OCI-LY7 (cell line): Measurements from ENCODE around the gene ASB7. TPM values are rescaled to one million over a fixed set of nuclear protein-coding genes. Genes with fewer than 3 reads are reported as not detected.

Experiments used
- BruUV-seq: library from RNA; stranded (reverse); fragments of 400-500 nt; replicated peaks from 2 replicates; lab custom pipeline; 2021; lab: Mats Ljungman, UMichigan
- CTCF ChIA-PET: fragments of 300-600 bp; sonication (Branson Sonifier 250); formaldehyde crosslinking; loops from one replicate; lab custom pipeline; 2022; ENCODE audit warnings: antibody characterized with exemption; ENCODE audit not compliant: unreplicated experiment; lab: Charles Lee
- POLR2A ChIA-PET: fragments of 300-600 bp; sonication (Branson Sonifier 250); formaldehyde crosslinking; loops from one replicate; lab custom pipeline; 2022; ENCODE audit warnings: antibody characterized with exemption; lab: Charles Lee
- DNase-seq: peaks from one replicate; pipeline ENCODE4 v3.0.0-alpha.2; 2015; ENCODE audit warnings: low spot score
- H2AFZ ChIP-seq: fragments of 200-600 bp; sonication (generic), shearing (Covaris generic); 2 replicates; pipeline ENCODE4 v1.6.1; 2014; ENCODE audit warnings: mild to moderate bottlenecking, antibody characterized with exemption, low read length, moderate library complexity
- H3K27ac ChIP-seq: fragments of 200-600 bp; sonication (generic); 2 replicates; pipeline ENCODE4 v1.5.1; 2014; ENCODE audit warnings: mixed run types, low read depth, mild to moderate bottlenecking, moderate library complexity, low read length, inconsistent platforms; ENCODE audit not compliant: poor library complexity, severe bottlenecking
- H3K36me3 ChIP-seq: fragments of 200-600 bp; sonication (generic); 2 replicates; pipeline ENCODE4 v1.6.1; 2014; ENCODE audit warnings: mild to moderate bottlenecking, antibody characterized with exemption, low read length, moderate library complexity, mixed read lengths; ENCODE audit not compliant: insufficient read depth
- H3K4me1 ChIP-seq: fragments of 200-600 bp; sonication (generic); 2 replicates; pipeline ENCODE4 v1.5.1; 2014; ENCODE audit warnings: mild to moderate bottlenecking, low read length; ENCODE audit not compliant: insufficient read depth, poor library complexity, severe bottlenecking
- H3K4me2 ChIP-seq: fragments of 200-600 bp; sonication (generic); 2 replicates; pipeline ENCODE4 v1.6.1; 2014; ENCODE audit warnings: mild to moderate bottlenecking, low read length
- H3K4me3 ChIP-seq: fragments of 200-600 bp; sonication (generic); 2 replicates; pipeline ENCODE4 v1.5.1; 2014; ENCODE audit warnings: mild to moderate bottlenecking, low read depth, low read length; ENCODE audit not compliant: poor library complexity, severe bottlenecking
- H3K79me2 ChIP-seq: fragments of 200-600 bp; sonication (generic); 2 replicates; pipeline ENCODE4 v1.6.1; 2016; ENCODE audit warnings: low read depth, mild to moderate bottlenecking, low read length, moderate library complexity, mixed read lengths; ENCODE audit not compliant: insufficient read depth
- H3K9me2 ChIP-seq: fragments of 200-600 bp; sonication (generic); 2 replicates; pipeline ENCODE4 v1.6.1; 2016; ENCODE audit warnings: mild to moderate bottlenecking, low read length, mixed read lengths; ENCODE audit not compliant: insufficient read depth
- H3K9me3 ChIP-seq: fragments of 200-600 bp; sonication (generic); 2 replicates; pipeline ENCODE4 v1.6.1; 2014; ENCODE audit warnings: mild to moderate bottlenecking, mixed run types, low read length, mixed read lengths
- H4K20me1 ChIP-seq: fragments of 200-600 bp; sonication (generic); 2 replicates; pipeline ENCODE4 v1.6.1; 2014; ENCODE audit warnings: mild to moderate bottlenecking, antibody characterized with exemption, low read length, moderate library complexity, mixed read lengths; ENCODE audit not compliant: insufficient read depth
- CTCF ChIP-seq: fragments of 200-600 bp; sonication (generic); conservative IDR thresholded peaks from 2 replicates; pipeline ENCODE4 v1.5.1; 2014; ENCODE audit warnings: mild to moderate bottlenecking, antibody characterized with exemption, low read length, moderate library complexity, mixed read lengths
- EZH2phosphoT487 ChIP-seq: fragments of 200-600 bp; sonication (generic); IDR thresholded peaks from 2 replicates; pipeline ENCODE4 v1.6.1; 2018; ENCODE audit warnings: low read depth, borderline replicate concordance, mild to moderate bottlenecking, mixed run types, antibody characterized with exemption, low read length, moderate library complexity, mixed read lengths
- intact Hi-C: fragments of 100-400 bp; cut with micrococcal nuclease; formaldehyde crosslinking; loops from one replicate; pipeline ENCODE4 v1.10.0; 2022; ENCODE audit not compliant: unreplicated experiment
- total RNA-seq, 2 experiments: library from RNA; depleted of rRNA in 1 of 2; stranded (reverse); fragments of >200 nt in 1 of 2; shearing (Covaris generic) in 1 of 2; gene quantifications; 2 replicates each; pipeline ENCODE4 v1.2.3, GENCODE V29; 2014 to 2022

ASB7 gene
- total RNA-seq, 2 experiments from 2014 or later, result 10.9 to 15.2 TPM

GRCh38 chr15:100689131-100689899 is 86.9 kb downstream of the ASB7 start:
- H4K20me1 ChIP-seq, result no peaks in the 10 kb centered on the region
- DNase-seq, result no peak
- no peaks in the 10 kb centered on the region for H3K4me1 ChIP-seq
- no peak overlapping the region for H3K4me2 ChIP-seq
- BruUV-seq, result no TSS peak
- TF ChIP-seq EZH2phosphoT487 (no peak), CTCF (no peak)
- H3K9me3 ChIP-seq, result no peaks in the 10 kb centered on the region
- H3K4me3 ChIP-seq, result no peak overlapping the region
- intact Hi-C loops, result no loop called here
- no peak overlapping the region for H3K27ac ChIP-seq
- no peaks in the 10 kb centered on the region for H3K36me3 ChIP-seq
- ChIA-PET CTCF (no interaction called here), POLR2A (no interaction called here)
- no peak overlapping the region for H2AFZ ChIP-seq
- no peaks in the 10 kb centered on the region for H3K79me2 ChIP-seq
- no peaks in the 10 kb centered on the region for H3K9me2 ChIP-seq

GRCh38 chr15:100690032-100690794 is 87.8 kb downstream of the ASB7 start:
- Histone ChIP-seq H3K79me2 (no peaks in the 10 kb centered on the region), H3K4me2 (no peak overlapping the region), H2AFZ (no peak overlapping the region), H3K9me2 (no peaks in the 10 kb centered on the region), H3K4me3 (no peak overlapping the region), H4K20me1 (no peaks in the 10 kb centered on the region), H3K27ac (no peak overlapping the region), H3K9me3 (no peaks in the 10 kb centered on the region), H3K4me1 (no peaks in the 10 kb centered on the region), H3K36me3 (no peaks in the 10 kb centered on the region)
- intact Hi-C loops, result no loop called here
- CTCF ChIA-PET, result no interaction called here
- POLR2A ChIA-PET, result no interaction called here
- no peak for TF ChIP-seq CTCF
- no peak for TF ChIP-seq EZH2phosphoT487
- DNase-seq, result no peak
- BruUV-seq, result no TSS peak

- DNase-seq, result no peak
- intact Hi-C loops, result no loop called here
- H3K4me3 ChIP-seq, result no peak overlapping the region
- no TSS peak for BruUV-seq
- H3K79me2 ChIP-seq, result no peaks in the 10 kb centered on the region
- H4K20me1 ChIP-seq, result no peaks in the 10 kb centered on the region
- H3K27ac ChIP-seq, result no peak overlapping the region
- no peak overlapping the region for H2AFZ ChIP-seq
- TF ChIP-seq EZH2phosphoT487 (no peak), CTCF (no peak)
- ChIA-PET POLR2A (interaction anchor here (0.5 kb wide), 1 partner anchor 40 kb away, joined by 3 read pairs; no protein-coding TSS in a partner anchor), CTCF (no interaction called here)
- no peaks in the 10 kb centered on the region for H3K4me1 ChIP-seq
- no peak overlapping the region for H3K4me2 ChIP-seq
- H3K9me2 ChIP-seq, result no peaks in the 10 kb centered on the region
- no peaks in the 10 kb centered on the region for H3K36me3 ChIP-seq
- no peaks in the 10 kb centered on the region for H3K9me3 ChIP-seq
These were observed 88.4 kb downstream of the ASB7 start for GRCh38 chr15:100690795-100691158.
